ENCODE measurements around the gene IGSF3.
"Not testable (repeated sequence)": the region's sequence is repeated elsewhere in the genome, so short reads cannot be mapped to it uniquely, and the experiment has no call there.

Gene IGSF3

DNA sequence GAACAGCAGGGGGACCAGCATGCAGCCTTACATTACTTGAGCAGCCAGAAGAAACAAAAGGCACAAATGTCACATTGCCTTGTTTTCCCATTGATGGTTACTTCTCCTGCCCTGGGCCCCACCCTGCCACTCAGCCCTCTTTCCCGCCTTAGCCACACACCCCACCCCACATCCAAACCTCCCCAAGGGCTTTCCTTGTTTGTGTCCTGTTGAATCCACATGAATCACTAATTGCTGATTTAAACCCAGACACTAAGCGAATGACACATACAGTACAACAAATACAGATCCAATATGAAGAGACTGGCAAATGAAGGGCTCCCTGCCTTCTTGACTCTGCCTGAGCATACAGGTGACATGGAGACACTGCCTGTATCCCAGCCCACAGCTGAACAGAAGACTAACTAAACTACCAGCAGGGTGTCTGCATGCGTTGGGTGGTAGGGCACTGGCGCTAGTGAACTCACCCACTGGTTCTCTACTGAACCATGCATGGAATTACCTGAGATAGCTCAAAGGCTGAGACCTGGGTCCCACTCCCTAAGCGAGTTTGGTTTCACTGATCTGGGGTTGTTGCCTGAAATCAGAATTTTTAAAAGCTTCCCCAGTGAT, 3.1 kb downstream of the IGSF3 start:
- DNase-seq (ENCODE audit: low read depth in 3 of 3) = no peak

DNA sequence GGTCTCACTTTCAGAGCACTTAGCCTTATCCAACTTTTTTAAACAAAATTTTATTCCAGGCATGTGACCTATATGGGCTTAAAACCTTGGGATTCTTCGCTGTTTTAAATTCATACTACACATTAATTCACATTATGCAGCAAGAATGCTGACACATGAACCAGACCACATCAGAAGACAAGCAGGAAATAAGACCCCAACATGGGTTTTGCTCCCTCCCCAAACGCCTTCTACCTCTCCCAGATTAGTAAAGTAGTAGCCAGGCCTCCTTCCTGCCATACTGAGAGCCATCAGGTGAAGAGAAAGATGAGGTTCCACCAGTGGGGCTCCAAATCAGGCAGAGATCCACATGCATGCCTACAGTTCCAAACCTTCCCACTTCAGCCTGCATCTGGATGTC, 3.7 kb downstream of the IGSF3 start:
- no peak for DNase-seq (ENCODE audit: low read depth in 3 of 3)

DNA sequence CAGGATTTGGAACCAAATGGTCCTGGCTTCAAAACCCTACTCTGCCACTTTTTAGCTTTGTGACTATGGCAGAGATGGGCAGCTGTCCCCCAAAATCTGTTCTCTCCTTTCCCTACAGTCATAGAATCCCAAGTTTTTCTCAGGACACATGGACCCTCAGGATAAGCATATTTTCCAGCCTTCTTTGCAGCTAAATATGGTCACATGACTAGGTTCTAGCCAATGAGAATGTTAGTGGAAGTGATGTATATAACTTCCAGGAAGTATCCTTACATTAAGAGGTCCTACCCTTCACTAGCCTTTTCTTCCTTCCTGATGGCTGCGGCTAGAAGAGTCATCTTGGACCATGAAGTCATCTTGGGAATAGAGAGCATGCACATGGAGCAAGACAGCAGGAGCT, 5.9 kb downstream of the IGSF3 start:
- DNase-seq (ENCODE audit: low read depth in 3 of 3) = no peak

DNA sequence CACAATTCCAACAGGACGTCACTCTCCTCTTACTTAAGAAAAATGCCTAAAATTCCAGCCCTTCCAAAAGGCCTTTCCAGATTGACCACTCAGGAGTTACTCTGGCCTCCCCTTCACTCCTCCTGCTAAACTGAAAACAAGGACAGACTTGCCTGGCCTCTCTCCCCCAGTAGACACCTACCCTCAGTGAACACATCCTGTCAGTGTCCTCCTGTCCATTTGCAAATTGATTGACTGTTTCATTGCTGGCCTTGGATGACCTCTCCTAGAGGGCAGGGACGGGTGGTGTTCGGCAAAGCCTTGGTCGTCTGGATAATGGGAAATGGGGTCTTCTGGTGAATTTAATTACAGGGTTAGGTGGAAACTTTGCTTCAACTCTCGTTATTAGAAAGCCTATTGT, 8.9 kb downstream of the IGSF3 start:
- not testable (repeated sequence) for DNase-seq (ENCODE audit: low read depth in 3 of 3)

- DNase-seq (ENCODE audit: low read depth in 3 of 3) = not testable (repeated sequence)
These were observed 9.7 kb downstream of the IGSF3 start for GRCh38 chr1:116657836-116658235.

DNA sequence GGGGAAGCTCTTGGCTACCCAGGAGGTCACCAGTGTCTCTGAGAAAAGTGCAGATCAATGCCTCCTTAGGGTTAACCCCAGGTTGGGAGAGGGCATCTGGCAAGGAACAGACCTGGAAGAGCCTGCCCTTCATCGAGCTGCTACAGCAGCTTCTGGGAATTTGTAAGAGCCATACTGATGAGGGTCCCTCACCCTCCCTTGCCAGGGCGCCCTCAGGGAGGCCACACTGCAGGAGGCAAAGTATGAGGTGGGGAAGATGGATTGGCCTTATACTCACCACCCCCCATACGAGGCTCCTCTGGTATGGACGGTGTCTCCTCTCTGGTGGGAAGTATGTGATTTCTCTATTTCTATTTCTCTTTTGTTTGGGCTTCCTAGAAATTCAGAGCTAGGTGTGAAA, 13.2 kb downstream of the IGSF3 start:
- DNase-seq (ENCODE audit: low read depth in 3 of 3) = no peak

DNA sequence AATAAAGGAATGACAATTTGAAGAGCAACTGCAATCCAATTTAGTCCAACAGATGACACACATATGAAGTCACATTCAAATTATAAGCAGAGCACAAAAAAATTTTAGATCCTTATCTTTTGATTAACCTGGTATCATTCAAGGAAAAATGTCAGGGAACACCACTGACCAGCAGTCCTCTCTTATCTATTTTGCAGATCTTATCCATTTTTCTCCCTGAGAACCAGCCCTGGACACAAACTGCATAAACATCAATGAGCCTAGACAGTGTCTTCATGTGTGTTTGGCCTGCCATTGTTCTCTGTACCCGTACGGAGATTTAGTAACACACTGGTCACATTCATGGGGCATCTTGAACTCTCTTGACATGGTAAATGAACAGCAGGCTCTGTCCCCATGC, 14.9 kb downstream of the IGSF3 start:
- DNase-seq (ENCODE audit: low read depth in 3 of 3) = not testable (repeated sequence)

DNA sequence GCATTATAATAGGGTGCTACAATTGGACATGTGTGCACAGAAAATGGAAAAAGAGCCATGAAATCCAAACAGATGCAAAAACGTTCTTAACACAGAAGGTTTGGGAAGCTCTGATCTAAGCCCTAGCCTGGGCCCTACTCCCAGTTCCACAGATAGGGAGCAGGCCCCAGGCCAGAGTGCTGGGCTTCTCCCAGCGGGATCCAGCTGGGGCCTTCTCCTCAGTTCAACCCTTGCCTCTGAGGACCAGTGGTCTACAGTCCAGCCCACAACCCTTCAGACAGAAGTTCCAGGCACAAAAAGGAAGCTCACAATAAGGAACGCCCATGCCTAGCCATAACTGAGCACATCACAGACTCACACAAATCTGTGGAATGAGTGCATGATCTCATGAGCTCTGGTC, 16.8 kb downstream of the IGSF3 start:
- not testable (repeated sequence) for DNase-seq (ENCODE audit: low read depth in 3 of 3)

GRCh38 chr1:116649041-116649440, 18.5 kb downstream of the IGSF3 start:
- not testable (repeated sequence) for DNase-seq (ENCODE audit: low read depth in 3 of 3)

DNA sequence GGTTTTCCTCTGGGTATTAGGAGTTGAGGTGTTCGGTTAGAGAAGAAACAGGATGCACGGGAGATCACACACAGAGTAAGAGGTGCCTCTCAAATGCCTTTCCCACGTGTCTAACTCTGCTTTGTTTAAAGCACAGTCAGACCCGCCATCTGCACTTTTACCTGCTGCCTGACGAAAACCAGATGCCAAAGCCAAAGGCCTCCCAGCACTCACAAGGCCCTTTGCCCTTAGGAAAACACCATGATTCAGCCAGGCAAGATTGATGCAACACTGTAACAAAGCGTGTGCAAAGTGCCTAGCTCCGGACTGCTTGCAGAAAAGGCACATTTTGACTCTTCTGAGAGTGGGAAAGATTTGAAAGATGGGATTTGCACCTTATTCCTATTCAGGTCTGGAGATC, 19.2 kb downstream of the IGSF3 start:
- not testable (repeated sequence) for DNase-seq (ENCODE audit: low read depth in 3 of 3)

GRCh38 chr1:116647186-116647585, 20.3 kb downstream of the IGSF3 start:
- DNase-seq (ENCODE audit: low read depth in 3 of 3) = not testable (repeated sequence)

GRCh38 chr1:116646673-116647170, 20.8 kb downstream of the IGSF3 start:
- not testable (repeated sequence) for DNase-seq (ENCODE audit: low read depth in 3 of 3)

GRCh38 chr1:116645802-116646672, 21.5 kb downstream of the IGSF3 start:
- not testable (repeated sequence) for DNase-seq (ENCODE audit: low read depth in 3 of 3)

DNA sequence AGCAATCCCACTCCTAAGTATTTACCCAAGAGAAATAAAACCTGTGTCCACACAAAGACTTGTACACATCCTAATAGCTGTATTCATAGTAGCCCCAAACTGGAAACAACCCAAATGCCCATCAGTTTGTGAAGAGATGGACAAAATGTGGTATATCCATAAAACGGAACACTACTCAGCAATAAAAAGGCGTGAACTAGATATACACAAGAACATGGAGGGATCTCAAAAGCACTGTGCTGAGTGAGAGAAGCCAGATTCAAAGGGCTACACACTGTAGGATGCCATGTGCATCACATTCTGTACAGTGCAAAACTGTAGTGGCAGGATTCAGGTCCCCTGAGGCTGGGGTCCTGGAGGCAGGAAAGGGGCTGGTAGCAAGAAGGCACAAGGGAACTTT, 22.5 kb downstream of the IGSF3 start:
- not testable (repeated sequence) for DNase-seq (ENCODE audit: low read depth in 3 of 3)

DNA sequence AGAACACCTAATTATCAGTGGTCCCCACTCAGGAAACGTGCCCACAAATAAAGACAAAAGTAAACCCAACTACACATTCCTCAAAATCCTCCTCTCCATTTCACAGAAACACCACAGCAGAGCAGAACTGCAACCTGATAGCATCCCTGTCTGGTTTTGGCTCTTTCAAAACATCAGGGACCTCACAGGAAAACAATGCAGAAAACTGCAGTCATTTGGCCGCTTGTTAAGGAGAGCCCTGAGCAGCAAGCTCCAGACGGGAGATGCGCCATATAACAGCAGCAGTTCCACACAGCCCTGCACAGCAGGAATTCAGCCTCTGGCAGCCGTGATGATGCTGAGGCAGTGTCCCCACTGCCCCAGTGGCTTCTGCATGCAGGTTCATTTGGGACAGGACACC, 23.4 kb downstream of the IGSF3 start:
- DNase-seq (ENCODE audit: low read depth in 3 of 3) = not testable (repeated sequence)

GRCh38 chr1:116643281-116643751, 24.2 kb downstream of the IGSF3 start:
- DNase-seq (ENCODE audit: low read depth in 3 of 3) = not testable (repeated sequence)

DNA sequence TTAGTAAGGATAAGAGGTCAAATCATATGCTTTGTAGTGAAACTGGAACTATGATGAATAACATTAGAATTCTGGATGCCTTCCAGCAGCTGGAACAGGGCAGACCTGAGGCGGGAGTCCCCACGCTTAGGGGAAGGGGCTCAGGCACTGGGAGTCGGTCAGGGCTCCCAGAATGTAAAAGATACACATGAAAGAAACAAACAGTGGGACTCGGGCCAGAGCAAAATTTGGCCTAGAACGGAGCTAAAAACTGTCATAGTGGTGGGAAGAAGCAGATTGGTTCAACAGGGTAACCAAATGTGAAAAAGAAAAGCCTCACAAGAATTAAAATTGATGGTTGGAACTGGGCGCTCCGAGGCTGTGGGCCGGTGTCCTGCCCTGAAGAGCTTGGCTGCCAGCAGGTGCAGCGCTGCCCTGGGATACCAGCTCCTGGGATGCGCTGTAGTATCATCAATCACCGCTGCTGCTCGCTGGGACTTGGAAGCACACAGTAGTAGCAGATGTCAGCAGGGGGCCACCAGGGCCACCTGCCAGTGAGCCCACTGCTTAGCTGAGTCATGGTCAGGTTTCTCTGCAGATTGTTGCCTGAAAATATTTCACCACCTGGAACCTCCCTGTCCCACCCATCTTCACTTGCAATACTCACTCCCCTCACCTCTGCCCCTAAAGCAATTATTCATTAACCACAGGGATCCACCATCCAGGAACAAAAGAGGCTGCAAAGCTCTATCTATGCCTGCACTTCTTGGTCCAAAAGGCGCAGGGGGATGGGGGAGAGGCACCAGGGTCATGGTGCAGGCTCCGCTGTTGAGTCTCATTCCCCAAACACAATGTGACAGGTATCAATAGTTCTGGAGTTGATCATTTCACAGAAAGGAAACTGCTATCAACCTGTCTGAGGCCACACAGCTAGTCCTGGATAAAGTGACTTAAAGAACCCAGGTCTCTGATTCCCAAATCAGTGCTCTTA, 24.9 kb downstream of the IGSF3 start:
- DNase-seq (ENCODE audit: low read depth in 3 of 3) = not testable (repeated sequence)

DNA sequence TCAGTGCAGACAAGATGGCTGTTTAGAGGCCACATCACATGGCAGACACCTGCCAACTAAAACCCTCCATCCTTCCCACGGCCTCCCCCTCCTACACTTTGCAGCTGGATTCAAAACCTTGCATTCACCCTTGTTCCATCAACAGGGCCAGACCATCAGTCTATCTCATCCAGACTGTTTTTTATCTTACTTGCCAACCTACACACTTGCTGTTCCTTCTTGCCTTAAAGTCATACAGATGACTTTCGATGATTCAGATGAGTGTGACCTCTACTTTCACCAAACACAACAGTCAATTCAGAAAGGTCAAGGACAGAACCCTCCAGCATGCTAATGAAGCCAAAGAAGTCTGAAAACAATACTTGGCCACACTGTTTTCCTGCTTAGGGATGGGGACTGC, 29.9 kb downstream of the IGSF3 start:
- not testable (repeated sequence) for DNase-seq (ENCODE audit: low read depth in 3 of 3)

DNA sequence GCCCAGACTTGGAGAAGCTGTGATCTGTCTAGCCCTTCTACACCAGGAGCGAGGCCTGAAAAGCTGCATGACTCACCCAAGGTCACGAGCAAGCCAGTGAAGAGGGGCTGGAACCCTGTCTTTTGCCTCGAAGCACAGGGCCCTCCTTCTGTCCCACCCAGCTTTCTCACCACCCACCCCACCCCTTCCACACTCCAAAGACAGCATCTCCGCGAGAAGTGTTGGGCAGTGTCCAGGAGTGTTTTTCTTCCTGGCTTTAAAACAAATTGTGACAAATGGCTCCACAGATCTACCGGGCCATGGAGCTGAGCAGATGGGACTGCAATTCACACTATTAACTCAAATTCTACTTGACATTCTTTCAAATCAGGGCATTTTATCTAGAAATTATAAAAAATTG, 30.9 kb downstream of the IGSF3 start:
- not testable (repeated sequence) for DNase-seq (ENCODE audit: low read depth in 3 of 3)

DNA sequence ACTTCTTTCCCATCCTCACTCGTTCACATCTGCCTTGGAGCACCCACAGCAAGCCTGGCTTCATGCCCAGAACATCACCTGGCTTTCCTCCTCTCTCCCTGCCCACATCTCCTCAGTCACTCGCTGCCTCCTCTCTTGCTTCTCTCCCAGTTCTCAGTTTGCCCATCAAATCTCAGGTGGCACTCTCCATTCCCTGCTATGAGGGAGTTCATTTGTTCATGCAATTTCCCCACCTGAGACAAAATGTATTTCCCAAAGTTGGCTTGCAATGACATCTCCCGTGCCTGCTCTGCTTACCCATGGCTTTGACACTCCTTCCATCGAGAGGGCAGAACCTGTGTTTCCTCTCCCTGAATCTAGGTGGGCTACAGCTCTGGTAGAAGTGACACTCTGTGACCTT, 33.1 kb downstream of the IGSF3 start:
- not testable (repeated sequence) for DNase-seq (ENCODE audit: low read depth in 3 of 3)

Measured in stimulated activated CD4-positive, alpha-beta T cell treated with anti-CD3 and anti-CD28 coated beads, TNF-alpha, amount 100 ng/mL, for 4 hours (primary cell).